Hypothalamus (tissue), 51 donors: Measurements from ENCODE around the gene FAXDC2.

Source experiments
- DNase-seq, 51 donors: peaks; one replicate each; lab custom pipeline; 2025; lab: John Stamatoyannopoulos, UW

Gene FAXDC2

DNA sequence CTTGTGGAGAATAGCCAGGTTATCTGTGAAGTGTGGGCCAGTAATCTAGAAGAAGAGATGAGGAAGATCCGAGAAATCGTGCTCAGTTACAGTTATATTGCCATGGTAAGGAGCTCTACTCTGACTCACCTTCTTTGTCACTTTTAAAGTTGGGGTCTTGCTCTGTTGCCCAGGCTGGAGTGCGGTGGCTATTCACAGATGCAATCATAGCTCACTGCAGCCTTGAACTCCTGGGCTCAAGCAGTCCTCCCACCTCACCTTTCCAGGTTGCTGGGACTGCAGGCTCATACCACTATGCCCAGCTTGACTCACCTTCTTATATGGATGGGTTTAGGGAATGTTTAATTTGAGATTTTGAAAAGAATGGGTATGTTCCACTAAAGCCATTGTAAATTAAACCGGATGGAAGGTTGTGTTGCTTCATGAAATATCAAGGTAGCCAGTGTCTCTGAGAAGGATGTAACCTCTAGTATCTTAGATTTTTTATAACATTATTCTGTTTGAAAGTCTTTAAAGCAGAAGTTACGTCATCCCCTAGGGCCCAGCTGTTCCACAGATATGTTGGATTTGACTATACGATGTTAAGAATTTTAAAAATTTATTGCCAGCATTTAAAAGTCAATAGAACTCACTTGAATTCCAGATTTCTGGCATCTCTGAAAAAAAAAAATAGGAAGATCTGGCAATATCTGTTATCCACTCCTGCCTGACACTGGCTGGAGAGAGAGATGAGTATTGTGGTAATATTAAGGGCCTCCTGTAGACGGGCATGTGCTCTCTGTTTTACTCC lies 13.1 kb upstream of the FAXDC2 start:
- no peak for DNase-seq

DNA sequence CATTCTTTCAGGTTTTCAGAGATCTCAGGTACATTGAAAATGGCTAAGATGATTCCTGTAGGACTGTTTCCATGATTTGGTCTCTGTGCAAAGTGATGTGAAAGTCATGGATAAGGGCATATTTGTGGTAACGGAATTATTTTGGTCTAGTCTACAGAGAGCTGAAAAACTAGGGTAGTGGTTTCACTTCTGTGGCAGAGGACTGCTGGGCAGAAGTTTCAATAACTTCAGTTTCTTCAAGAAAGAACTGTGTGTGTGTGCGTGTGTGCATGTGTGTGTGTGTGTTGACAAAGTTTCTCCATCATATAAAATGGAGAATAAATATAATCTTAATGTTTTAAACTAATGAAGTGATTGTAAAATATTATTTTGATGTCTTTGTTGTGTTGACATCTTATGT lies 12.4 kb upstream of the FAXDC2 start:
- no peak for DNase-seq

DNA sequence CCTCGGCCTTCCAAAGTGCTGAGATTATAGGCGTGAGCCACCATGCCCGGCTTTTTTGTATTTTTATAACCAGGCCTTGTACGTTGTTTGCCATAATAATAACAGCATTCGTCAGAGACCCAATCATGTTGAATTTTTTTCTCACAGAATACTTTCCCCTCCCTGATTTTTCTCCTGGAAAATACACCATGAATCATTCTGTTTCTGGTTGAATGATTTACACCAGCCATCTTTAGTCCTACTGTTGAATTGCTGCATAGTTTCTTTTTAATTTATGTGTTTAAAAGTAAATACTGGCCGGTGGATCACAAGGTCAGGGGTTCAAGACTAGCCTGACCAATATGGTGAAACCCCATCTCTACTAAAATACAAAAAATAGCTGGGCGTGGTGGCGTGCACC lies 11.5 kb upstream of the FAXDC2 start:
- no peak for DNase-seq

DNA sequence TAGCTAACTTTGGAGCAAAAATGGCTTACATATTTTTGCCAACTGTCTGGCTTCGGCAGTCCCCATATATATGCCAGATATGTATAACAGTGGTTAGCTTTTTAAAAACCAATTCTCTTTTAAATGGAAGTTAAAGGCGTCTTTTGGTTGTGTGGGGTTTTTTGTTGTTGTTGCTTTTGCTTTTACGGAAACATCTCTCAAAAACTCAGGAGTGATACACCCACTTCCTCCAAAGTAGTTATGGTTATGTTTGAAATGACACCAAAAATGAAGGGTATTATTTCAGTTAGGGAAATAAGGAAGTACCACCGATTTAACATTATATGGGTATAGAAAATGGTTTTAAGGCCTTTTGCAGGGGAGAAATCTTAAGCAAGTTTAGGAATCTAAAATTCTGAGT lies 10.4 kb upstream of the FAXDC2 start:
- DNase-seq, result no peak

DNA sequence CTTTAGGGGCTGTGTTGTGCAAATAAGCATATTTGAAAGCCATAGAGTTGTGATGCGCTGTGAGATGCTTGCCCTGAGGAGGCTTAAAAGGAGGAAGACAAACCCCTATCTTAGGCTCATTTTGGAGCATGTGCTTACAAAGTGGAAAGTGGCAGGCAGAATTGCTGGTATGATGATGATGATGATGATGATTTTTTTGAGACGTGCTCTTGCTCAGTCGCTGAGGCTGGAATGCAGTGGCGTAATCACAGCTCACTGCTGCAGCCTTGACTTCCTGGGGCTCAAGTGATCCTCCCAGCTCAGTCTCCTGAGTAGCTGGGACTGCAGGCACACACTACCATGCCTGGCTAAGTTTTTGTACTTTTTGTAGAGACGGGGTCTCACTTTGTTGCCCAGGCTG lies 9.7 kb upstream of the FAXDC2 start:
- DNase-seq, result peak in 1 of 51 donors; percentile 4

DNA sequence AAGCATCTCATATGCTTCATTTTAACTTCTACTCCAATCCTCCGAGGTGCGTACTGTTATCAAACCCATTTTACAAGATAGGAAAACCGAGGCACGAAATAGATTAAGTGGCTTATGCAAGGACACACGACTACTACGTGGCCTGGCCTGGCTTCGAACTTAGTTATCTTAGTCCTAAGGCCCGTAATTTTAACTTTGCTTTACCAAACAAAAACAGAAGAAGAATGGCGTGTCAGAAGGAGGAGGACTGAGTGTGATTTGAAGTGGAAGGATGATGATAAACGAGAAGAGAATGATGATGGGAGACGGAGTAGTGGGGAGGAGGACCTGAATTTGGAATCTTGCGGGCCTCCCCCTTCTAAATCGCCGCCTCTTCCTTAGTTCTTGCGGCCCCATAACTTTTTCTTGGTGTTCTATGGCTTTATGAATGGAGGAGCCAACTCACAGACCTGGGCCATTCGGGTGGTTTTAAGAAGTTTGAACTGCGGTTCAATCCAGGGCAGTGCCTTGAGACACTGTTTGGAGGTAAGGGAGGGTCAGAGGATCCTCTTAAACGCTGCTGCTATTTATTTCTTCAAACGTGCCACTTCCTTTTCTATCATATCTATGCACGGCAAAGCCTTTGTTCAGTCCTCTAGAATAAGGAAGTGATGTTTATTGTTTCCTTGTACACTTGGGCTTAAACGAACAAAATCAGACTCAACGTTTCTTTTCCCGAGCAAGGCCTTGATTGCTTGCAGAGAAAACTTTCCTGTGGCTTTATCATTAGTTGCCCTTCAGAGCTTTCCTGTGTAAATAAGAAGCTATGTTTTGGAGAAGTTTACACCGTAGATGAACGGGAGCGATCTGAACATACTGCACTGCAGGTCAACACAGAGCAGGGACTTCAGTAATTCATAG lies 8.8 kb upstream of the FAXDC2 start:
- peak in 2 of 51 donors; percentile 24 to 47 for DNase-seq

DNA sequence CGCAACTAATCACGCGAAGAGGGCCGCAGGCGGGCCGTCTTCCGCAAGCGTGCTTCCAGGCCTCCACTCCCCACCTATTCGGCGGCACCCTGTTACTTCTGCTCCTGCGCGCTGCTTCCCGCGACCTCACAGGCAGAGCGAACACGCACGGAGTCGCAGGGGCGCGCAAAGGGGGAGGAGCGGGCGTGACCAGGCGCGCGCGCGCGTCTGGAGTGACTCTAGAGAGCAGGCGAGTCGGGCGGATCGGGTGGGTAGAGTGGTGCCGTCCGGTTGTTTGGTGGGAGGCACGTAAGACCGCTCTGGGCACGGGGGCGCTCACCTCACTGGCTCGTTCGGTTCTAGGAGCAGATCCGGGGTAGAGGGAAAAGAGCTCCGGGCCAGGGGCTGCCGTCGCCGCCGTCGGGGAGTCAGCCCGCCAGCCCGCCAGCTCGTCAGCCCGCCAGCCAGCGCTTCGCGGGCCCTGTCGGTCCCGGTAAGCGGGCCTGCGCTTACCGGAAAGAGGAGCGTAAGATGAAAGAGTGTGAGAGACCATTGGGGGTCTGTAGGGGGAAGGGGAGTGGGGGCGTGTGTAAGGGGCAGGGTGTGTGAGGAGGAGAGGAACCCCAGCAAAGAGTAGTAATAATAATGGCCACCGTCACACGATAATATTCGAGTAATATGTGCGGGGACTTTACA lies 8.0 kb upstream of the FAXDC2 start, which contains the start of gene CNOT8:
Gene CNOT8 (plus strand): TSS at position 331 of the 675 bp plus-strand sequence. CDS start 4,652 bp downstream, outside the sequence.
- peak; percentile 88 to 100 (median 97) for DNase-seq

DNA sequence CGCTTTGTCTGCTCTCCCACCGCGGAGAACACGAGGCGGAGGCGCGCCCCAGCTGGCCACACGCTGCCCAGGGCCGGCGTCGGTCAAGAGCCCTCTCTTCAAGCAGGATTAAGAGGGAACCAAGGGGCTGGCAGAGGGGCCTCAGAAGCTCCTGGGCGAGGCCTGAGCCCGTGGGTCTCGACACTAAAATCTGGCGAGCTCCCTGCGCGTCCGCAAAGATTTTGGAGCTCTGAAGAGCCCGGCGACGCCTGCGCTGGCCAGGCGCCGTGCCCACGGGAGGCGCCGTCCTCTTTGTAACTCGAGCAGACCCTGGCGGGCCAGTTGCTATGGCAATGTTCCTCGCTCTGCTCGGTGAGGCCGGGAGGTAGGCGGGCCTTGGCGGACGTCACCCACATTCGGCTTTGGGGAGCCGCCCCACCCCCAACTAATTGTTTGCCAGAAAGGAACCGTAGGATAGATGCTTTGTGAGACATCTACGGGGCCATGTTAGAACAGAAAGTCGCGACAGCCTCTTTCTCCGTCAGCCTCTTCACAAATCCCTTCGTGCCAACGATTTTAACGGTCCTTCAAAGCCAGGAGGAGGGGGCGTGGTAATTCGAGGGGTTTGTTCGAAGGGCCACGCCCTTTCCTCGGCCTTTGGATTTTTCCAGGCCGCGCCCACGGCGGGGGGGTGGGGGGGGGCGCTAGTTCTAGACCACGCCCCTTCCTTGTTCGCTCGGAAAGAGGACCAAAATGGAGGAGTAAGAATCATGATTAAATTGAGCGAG lies 7.3 kb upstream of the FAXDC2 start:
- peak; percentile 79 to 100 (median 92) for DNase-seq

DNA sequence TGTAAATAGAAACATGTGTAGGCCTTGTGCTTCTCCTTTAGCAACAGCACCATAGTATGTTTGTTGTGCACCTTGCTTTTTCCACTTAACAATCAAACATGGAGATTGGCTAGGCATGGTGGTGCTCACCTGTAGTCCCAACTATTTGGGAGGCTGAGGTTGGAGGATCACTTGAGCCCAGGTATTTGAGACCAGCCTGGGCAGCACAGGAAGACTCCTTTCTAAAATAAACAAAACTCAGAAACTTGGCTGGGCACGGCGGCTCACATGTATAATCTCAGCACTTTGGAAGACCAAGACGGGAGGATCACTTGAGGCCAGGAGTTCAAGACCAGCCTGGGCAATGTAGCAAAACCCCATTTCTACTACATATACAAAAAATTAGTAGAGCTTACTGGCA lies 948 bp upstream of the FAXDC2 start:
- DNase-seq, result no peak

DNA sequence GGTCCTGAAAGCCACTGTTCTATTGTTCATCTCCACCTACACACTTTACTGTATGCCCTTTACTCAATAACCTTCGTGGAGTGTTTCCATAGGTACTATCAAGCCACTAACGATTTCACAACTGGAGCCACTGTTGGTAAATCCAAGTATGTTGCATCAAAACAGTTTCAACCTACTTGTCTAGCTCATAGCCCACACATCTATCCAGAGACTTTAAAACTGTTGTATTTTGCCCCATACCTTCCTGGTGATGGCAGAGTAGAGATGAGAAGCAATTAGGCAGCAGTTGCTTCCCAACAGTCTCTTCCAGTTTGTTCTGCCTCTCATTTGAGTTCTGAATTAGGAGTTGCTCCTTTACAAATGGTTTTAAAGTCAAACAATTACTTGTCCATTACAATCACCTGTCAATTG lies 607 bp downstream of the FAXDC2 start:
- DNase-seq, result peak in 3 of 51 donors; percentile 4 to 75 (median 45)

DNA sequence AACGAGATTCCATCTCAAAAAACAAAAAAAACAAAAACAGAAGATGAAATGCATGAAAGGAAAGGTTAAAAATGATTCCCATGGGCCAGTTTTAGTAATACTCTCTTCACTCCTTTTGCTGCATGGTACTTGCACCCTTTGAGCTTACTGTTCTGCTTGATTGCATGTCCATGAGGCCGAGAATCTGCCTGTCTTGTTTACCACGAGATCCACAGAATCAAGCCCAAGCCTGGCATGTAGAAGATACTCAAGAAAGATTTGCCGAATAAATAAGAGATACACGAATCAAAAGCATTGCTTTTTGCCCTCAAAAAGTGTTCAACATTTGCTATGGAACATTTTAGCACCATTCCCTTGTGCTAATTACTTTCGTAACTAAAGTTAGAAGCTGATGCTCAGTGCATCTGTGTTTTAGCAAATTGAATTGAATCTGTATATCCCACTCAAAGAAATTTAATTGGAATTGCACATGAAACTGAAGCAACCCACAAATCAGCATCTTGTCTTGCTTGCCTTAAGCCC lies 1.1 kb downstream of the FAXDC2 start:
- peak in 4 of 51 donors; percentile 6 to 51 (median 11) for DNase-seq

DNA sequence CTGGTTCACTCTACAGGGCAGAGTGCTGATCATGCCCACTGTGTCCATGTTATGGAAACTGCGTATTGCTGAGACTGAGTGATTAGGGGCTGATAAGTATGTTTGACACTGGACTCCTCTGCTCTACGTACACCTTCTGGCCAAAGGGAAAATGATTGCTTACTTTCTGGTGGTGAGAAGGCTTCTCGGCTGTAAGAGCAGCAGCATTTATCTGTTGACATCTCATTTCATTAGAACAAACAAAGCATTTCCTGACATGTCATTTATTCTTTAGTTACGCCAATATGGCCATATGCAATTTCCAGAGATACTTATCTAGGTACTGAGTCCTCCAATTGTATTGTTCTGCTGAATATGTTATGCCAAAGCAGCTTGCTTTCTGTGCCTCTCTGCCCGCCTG lies 5.6 kb downstream of the FAXDC2 start:
- DNase-seq, result no peak

DNA sequence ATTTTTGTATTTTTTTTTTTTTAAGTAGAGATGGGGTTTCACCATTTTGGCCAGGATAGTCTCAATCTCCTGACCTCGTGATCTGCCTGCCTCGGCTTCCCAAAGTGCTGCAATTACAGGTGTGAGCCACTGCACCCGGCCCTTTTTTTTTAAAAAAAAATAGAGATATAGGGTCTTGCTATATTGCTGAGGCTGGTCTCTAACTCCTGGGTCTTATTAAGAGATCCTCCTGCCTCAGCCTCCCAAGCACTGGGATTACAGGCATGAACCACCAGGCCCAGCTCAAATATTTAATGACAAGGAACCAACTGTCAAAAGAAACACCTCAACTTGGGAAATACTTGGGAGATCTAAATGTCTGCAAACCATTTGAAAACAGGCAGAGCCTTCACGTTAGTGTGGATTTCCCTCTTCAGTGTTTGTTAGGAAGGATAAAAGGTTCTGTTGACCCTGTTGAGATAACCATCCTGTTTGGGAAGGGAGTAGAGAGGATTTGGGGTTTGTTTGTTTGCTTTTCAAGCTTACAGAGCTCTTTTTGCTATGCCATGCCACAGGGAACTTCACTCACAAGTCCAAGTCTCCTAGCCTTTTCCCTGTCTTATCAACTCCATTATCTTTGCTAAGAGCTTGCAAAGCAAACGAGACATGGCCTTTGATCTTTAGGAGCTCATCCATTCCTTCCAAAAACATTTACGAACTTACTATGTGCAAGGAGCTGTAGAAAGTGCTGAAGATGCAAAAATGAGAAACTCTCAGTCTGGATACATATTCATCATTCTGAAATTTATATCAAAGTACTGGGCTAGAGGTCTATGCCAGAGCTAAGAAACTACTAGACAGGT lies 7.5 kb downstream of the FAXDC2 start:
- no peak for DNase-seq

DNA sequence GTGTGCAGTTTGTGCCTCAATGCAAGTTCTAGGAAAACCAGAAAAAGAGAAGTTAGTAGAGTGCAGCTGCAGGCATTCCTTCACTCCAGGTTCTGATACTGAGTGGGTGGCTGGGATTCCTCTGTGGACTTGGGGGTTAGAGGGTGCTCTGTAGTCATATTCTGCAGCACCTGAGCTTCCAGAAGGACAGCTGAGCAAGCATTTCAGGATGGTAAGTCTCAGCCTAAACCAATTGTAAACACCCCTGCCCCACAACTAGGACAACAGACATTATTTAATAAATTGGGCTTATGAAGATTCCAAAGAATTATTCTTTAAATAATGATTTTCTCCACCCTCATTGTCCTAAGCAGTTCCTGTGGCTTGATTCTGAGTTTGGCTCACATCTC lies 9.1 kb downstream of the FAXDC2 start:
- no peak for DNase-seq

DNA sequence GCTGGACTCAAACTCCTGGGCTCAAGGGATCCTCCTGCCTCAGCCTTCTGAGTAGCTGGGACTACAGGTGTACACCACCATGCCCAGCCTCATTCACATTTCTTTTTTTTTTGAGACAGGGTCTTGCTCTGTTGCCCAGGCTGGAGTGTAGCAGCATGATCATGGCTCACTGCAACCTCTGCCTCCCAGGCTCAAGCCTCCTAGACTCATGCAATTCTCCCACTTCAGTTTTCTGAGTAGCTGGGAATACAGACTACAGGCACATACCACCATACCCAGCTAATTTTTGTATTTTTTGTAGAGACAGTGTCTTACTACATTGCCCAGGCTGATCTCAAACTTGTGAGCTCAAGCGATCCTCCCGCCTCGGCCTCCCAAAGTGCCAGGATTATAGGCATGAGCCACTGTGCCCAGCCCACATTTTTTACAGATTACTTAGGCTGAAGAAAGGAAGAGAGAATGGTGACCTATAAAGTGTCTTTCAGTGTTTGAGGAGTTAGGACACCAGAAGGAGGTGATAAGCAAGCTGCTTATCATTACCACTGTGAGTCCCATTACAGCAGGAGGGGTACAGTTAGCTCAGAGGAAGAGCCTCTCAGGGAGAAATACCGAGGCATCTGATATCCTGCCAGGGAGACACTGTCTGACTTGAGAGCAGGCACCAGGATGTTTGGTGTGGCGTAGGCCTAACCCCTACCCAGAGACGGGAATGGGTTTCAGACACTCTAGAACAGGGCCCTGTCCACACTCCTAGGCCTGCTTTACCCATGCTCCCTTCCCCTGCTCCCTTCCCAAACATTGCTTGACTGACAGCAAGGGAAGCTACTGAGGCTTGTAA lies 9.7 kb downstream of the FAXDC2 start:
- no peak for DNase-seq

DNA sequence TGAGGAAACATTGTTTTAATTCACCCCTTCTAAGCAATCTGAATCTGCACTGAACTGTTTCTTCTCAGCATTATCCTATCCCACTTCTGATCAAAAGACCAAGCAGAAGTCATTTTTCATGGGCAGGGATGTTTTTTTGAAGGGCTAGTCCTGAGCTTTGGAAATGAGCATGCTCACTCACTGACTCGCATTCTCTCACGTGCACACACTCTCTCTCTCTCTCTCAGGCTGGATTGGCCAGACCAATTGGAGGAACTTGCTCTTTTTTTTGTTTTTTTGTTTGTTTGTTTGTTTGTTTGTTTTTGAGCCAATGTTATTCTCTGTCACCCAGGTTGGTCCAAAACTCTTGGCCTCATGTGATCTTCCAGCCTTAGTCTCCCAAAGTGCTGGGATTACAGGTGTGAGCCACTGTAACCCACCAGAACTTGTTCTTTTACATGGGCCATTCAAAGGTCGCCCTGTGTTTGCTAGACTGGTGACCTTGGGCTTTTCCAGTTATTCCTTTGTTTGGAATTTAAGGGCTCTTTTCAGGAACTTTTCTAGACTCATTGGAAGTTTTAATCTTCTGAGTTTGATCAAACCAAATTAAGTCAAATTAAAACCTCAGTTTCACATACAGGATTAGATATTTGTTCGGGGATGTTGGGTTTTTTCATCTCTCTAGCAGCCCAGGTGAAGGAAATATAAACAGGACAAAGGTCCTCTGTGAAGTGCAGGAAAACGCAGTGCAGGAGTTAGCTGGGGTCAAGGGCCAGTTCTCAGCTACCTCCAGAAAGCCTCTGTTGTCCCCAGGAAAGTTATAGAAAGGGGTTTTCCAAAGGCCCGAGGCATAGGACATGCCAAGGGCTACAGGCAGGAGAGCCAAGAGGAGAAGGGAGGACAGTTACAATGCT lies 13.1 kb downstream of the FAXDC2 start:
- no peak for DNase-seq

DNA sequence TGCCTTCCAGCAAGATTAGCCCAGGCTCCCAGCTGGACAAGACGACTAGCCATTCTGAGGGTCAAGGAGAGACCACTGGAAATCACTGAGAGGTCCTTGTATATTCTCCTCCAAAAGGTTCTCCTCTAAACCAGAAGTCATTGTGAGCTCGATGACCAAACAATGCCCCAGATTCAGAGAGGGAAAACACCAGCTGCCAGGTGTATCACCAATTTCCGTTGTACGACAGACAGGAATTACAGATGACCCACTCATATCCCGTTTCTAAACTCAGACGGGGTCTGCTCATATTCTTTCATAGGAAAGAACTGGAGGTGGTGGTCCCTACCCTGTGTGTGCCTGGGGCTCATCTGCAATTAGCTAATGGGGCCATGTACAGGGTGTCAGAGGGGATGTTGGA lies 14.2 kb downstream of the FAXDC2 start:
- DNase-seq, result no peak
